ENCODE results near the gene CTXN1.
A peak's percentile ranks its signal among the peaks of the same experiment; 100 is the strongest.

CTXN1 gene

DNA sequence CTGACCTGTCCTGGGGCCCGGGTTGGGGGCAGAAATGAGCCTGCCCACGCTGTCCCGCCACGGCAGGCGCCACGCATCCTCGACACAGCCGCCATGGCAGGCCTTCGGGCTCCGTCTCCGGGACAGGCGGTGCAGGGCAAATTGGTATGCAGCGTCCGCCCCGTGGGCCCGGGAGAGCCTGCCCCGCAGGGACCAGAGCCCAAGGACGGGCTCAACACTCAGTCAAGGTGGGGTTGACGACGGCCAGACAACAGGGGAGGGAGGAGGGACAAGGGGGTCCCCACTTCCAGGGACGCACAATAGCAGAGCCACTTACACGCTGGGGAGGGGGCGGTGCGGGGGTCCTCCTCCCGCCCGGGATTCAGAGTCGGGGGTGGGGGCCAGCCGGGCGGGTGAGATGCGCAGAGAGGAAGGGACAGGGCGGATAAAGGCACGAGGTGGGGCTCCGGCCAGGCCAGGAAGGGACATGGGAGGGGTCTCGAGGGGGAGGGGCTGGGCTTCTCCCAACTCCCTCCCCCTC lies 1.2 kb downstream of the CTXN1 start:
- no peaks in the 10 kb centered on the region for H3K36me3 ChIP-seq (ENCODE audit: insufficient read depth, low read length)
- peak overlapping the region; percentile 74 for H3K4me3 ChIP-seq (ENCODE audit: low read depth, low read length)
- H3K4me1 ChIP-seq (ENCODE audit: control insufficient read depth, insufficient read depth, low read length, unreplicated experiment) = peaks cover 31% of the 10 kb centered on the region
- H3K27me3 ChIP-seq (ENCODE audit: insufficient read depth, low read length) = no peaks in the 10 kb centered on the region
- peaks cover 9% of the 10 kb centered on the region for H3K79me2 ChIP-seq (ENCODE audit: control insufficient read depth, insufficient read depth, low read length, unreplicated experiment)
- H3K27ac ChIP-seq (ENCODE audit: low read depth, low read length) = no peak overlapping the region
- H2AFZ ChIP-seq (ENCODE audit: low read length, unreplicated experiment) = no peak overlapping the region

DNA sequence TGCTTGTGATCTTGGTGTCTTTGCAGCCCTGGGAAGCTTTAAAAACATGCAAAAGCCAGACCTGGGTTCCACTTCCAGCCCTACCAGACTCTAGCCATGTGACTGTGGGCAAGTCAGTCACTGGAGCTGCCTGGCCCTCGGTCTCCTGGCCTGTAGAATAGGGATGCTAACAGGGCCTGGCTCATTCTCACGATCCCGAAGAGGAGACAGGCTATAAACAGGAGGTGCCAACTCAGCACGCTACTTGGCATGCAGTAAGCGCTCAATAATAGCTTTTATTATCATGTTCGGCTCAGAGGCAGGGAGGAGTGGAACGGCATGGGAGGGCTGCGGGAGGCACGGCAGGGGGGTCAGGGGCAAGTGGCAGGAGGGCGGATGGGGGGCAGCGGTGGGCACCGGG lies 1.7 kb downstream of the CTXN1 start:
- peaks cover 28% of the 10 kb centered on the region for H3K4me1 ChIP-seq (ENCODE audit: control insufficient read depth, insufficient read depth, low read length, unreplicated experiment)
- H3K27me3 ChIP-seq (ENCODE audit: insufficient read depth, low read length) = no peaks in the 10 kb centered on the region
- H3K4me3 ChIP-seq (ENCODE audit: low read depth, low read length) = no peak overlapping the region
- H2AFZ ChIP-seq (ENCODE audit: low read length, unreplicated experiment) = no peak overlapping the region
- H3K36me3 ChIP-seq (ENCODE audit: insufficient read depth, low read length) = no peaks in the 10 kb centered on the region
- no peak overlapping the region for H3K27ac ChIP-seq (ENCODE audit: low read depth, low read length)
- H3K79me2 ChIP-seq (ENCODE audit: control insufficient read depth, insufficient read depth, low read length, unreplicated experiment) = peaks cover 9% of the 10 kb centered on the region

DNA sequence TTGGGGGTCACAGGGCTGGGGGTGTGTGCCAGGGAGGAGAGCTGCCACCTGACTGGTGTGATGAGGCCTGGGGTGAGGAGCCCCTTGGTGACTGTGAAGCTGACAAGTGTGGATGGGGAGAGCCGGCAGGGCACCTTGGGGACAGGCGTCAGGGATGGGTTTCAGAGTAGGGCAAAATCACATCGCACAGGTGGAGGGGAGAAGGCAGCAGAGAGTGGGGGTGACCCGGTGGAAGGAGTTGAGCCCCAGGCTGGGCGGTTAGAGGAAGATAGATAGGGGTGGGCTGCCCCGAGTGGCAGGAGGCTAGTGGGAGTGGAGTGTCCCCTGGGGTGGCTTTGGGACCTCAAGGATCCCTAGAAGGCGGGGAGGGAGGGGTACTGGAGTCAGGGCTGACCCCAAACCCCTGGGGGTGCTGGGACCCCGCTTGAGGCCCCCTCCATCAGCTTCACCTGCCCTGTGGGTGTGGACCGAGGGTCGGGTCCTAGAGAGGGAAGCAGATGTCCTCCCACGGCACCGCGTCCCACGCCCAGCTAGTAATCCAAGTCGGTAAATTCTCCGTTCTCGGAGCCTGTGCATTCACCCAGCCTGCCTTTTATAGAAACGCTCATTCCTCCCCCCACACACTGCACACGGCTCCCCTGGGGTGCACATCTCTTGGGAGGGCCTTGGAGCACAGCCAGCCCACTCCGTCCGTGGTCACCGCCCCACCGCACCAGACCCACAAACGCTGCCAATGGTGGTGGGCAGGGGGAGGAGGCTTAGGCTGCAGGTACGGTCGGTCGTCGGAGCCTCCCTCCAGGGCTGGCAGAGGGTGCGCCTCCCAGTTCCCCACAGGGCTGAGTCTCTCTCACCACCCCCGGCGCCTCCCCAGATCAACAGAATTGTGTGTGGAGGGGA lies 2.4 kb downstream of the CTXN1 start:
- no peaks in the 10 kb centered on the region for H3K27me3 ChIP-seq (ENCODE audit: insufficient read depth, low read length)
- no peak overlapping the region for H3K4me3 ChIP-seq (ENCODE audit: low read depth, low read length)
- peaks cover 9% of the 10 kb centered on the region for H3K79me2 ChIP-seq (ENCODE audit: control insufficient read depth, insufficient read depth, low read length, unreplicated experiment)
- H2AFZ ChIP-seq (ENCODE audit: low read length, unreplicated experiment) = no peak overlapping the region
- H3K27ac ChIP-seq (ENCODE audit: low read depth, low read length) = no peak overlapping the region
- peaks cover 23% of the 10 kb centered on the region for H3K4me1 ChIP-seq (ENCODE audit: control insufficient read depth, insufficient read depth, low read length, unreplicated experiment)
- no peaks in the 10 kb centered on the region for H3K36me3 ChIP-seq (ENCODE audit: insufficient read depth, low read length)

DNA sequence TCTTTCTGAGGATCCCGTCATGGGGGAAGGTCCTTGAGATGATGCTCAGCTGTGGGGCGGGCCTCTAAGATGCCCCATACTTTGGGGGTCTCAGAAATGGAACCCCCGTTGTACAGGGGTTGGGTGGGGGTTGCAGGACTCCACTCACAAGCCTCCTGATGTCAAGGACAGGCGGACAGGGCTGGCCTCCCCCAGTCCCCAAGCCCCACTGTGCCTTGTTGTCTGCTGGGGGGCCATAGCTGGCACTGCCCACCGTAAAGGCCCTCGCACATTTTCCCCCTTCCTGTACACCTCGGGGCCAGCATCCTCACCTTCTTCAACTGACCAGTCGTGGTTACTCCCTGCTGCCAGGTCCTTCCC lies 3.1 kb downstream of the CTXN1 start:
- Histone ChIP-seq H2AFZ (ENCODE audit: low read length, unreplicated experiment) (no peak overlapping the region), H3K4me3 (ENCODE audit: low read depth, low read length) (no peak overlapping the region), H3K36me3 (ENCODE audit: insufficient read depth, low read length) (no peaks in the 10 kb centered on the region), H3K79me2 (ENCODE audit: control insufficient read depth, insufficient read depth, low read length, unreplicated experiment) (peaks cover 9% of the 10 kb centered on the region), H3K27me3 (ENCODE audit: insufficient read depth, low read length) (no peaks in the 10 kb centered on the region), H3K27ac (ENCODE audit: low read depth, low read length) (no peak overlapping the region), H3K4me1 (ENCODE audit: control insufficient read depth, insufficient read depth, low read length, unreplicated experiment) (peaks cover 15% of the 10 kb centered on the region)

DNA sequence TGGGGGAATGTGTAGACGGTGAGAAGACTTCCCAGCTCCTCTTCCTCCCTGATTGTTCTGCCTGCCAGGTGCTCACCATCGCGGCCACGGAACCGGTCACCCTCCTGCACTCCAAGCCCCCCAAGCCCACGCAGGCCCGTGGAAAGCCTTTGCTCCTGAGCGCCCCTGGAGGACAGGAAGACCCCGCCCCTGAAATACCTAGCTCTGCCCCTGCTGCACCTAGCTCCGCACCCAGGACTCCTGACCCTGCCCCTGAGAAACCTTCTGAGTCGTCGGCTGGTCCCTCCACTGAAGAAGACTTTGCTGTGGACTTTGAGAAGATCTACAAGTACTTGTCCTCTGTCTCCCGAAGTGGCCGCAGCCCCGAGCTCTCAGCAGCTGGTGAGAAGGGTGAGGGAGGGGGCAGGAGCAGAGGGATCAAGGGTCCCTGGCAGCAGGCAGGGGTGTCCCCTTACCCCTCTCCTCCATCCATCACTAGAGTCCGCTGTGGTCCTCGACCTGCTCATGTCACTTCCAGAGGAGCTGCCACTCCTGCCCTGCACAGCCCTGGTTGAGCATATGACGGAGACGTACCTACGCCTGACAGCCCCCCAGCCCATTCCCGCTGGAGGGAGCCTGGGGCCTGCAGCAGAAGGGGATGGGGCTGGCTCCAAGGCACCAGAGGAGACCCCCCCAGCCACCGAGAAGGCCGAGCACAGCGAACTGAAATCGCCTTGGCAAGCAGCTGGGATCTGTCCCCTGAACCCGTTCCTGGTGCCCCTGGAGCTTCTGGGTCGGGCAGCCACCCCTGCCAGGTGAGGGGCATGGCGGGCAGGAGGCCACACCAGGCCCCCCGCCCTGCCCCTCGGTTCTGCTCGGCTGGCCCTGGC lies 3.7 kb downstream of the CTXN1 start:
- Histone ChIP-seq H3K79me2 (ENCODE audit: control insufficient read depth, insufficient read depth, low read length, unreplicated experiment) (peaks cover 9% of the 10 kb centered on the region), H3K4me3 (ENCODE audit: low read depth, low read length) (peak overlapping the region; percentile 85), H2AFZ (ENCODE audit: low read length, unreplicated experiment) (no peak overlapping the region), H3K27ac (ENCODE audit: low read depth, low read length) (no peak overlapping the region), H3K36me3 (ENCODE audit: insufficient read depth, low read length) (no peaks in the 10 kb centered on the region), H3K27me3 (ENCODE audit: insufficient read depth, low read length) (no peaks in the 10 kb centered on the region), H3K4me1 (ENCODE audit: control insufficient read depth, insufficient read depth, low read length, unreplicated experiment) (peaks cover 14% of the 10 kb centered on the region)

DNA sequence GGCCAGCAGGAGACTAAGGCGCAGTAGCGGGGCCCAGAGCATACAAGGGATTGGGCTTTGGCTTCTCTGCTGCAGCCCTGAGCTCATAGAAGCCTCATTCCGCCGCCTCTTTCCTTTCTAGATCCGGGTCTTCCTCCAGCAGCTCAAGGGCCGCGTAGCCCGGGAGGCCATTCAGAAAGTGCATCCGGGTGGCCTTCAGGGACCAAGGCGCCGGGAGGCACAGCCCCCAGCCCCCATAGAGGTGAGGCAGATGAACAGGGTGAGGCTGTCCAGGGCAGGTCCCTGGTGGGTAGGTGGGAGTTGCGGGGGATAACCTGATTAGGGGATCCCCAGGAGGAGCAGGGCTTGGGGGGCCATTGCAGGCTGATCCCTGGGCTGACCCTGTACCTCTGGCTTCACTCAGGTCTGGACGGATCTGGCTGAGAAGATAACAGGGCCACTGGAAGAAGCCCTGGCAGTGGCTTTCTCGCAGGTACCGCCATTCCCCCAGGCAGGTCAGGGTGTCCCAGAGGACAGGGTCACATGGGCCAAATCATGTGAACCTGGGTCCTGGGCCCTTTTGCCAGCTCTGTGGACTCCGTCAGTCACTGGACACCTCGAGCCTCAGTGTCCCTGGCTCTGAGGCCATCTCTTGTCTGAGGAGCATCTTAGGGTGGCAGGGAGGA lies 4.5 kb downstream of the CTXN1 start:
- peak overlapping the region; percentile 38 for H2AFZ ChIP-seq (ENCODE audit: low read length, unreplicated experiment)
- peaks cover 14% of the 10 kb centered on the region for H3K4me1 ChIP-seq (ENCODE audit: control insufficient read depth, insufficient read depth, low read length, unreplicated experiment)
- peak overlapping the region; percentile 85 for H3K27ac ChIP-seq (ENCODE audit: low read depth, low read length)
- H3K36me3 ChIP-seq (ENCODE audit: insufficient read depth, low read length) = no peaks in the 10 kb centered on the region
- H3K79me2 ChIP-seq (ENCODE audit: control insufficient read depth, insufficient read depth, low read length, unreplicated experiment) = peaks cover 9% of the 10 kb centered on the region
- H3K27me3 ChIP-seq (ENCODE audit: insufficient read depth, low read length) = no peaks in the 10 kb centered on the region
- peak overlapping the region; percentile 85 for H3K4me3 ChIP-seq (ENCODE audit: low read depth, low read length)

DNA sequence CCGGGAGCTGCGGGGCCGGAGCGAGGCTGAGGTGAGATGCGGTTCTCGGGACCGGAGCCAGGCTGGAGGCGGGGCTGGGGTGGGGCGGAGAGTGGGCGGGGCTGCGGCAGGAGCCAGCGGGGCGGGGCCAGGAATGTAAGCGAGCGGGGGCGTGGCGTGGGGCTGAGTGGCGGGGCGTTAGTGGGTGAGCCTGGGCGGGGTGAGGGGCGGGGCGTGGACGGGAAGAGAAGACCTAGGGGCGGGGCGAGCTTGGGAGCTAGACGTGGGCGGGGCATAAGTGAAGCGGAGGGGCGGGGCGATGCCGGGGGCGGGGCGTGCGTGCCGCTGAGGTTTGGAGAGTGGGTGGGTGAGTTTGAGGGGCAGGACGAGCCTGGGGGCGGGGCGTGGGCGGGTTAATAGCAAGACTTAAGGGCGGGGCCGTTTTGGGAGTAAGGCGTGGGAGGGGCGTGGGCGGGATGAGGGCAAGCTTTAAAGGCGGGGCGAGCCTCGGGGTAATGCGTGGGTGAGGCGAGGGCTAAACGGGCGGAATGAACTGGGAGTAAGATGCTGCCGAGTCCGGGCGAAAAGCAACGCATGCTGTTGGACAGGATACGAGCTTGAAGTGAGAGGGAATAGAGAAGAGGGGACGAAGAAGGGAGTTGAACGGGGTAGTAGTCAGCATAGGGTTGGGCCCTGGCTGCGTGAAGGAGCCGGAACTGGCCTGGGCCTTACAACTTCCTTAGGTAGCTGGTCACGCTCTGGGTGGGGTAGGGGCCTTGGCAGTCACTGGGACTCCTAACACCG lies 5.2 kb downstream of the CTXN1 start:
- H3K4me1 ChIP-seq (ENCODE audit: control insufficient read depth, insufficient read depth, low read length, unreplicated experiment) = peaks cover 14% of the 10 kb centered on the region
- peaks cover 9% of the 10 kb centered on the region for H3K79me2 ChIP-seq (ENCODE audit: control insufficient read depth, insufficient read depth, low read length, unreplicated experiment)
- no peaks in the 10 kb centered on the region for H3K27me3 ChIP-seq (ENCODE audit: insufficient read depth, low read length)
- H3K27ac ChIP-seq (ENCODE audit: low read depth, low read length) = peak overlapping the region; percentile 85
- peak overlapping the region; percentile 38 for H2AFZ ChIP-seq (ENCODE audit: low read length, unreplicated experiment)
- H3K4me3 ChIP-seq (ENCODE audit: low read depth, low read length) = peak overlapping the region; percentile 95
- H3K36me3 ChIP-seq (ENCODE audit: insufficient read depth, low read length) = no peaks in the 10 kb centered on the region

DNA sequence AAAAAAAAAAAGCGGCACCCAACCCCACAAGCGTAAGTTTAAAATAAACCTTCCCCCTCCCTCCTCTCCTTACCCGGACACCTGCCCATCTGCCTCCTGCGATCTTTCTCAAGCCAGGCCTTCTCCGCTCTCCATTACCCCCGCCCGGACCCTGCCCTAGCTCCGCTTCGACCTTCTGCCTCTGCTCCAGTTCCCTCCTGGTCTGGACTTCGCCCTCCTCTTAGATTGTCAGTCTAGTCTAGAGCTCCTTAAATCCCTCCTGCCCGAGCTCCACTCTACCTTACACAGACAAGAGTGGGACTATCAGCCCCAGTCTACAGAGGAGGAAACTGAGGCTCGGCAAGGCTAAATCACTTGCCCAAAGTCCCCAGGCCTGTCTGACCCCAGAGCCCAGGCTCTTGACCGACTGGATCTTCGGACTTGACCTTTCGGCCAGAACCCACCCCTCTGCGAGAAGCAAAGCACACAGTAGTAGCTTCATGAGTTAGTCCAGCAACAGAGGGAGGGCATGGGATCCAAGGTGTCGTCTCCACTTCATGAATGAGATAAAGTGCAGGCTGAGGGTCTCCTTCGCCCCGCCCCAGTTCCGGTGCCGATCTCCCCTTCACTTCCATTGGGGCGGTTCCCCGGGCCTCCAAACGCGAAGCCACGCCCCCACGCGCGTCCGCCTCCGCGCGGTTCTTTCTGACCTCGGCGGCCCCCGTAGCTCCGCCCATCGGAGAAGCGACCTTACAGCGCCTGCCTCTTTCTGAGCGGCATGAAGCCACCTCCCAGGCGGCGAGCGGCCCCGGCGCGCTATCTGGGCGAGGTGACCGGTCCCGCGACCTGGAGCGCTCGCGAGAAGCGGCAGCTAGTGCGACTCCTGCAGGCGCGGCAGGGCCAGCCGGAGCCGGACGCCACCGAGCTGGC lies 6.1 kb downstream of the CTXN1 start, which contains the start of gene SNAPC2:
SNAPC2 (plus strand) TSS at position 729 of the 909 bp plus-strand sequence; CDS start at position 758, 29 bp downstream.
- Histone ChIP-seq H3K27me3 (ENCODE audit: insufficient read depth, low read length) (no peaks in the 10 kb centered on the region), H2AFZ (ENCODE audit: low read length, unreplicated experiment) (peak within 1 kb of the TSS; percentile 38), H3K4me1 (ENCODE audit: control insufficient read depth, insufficient read depth, low read length, unreplicated experiment) (peaks cover 14% of the 10 kb centered on the region)

More for the DNA sequence above, 6.1 kb downstream of the CTXN1 start, which contains the start of gene SNAPC2:
- Histone ChIP-seq H3K36me3 (ENCODE audit: insufficient read depth, low read length) (no peaks in the 10 kb centered on the region), H3K4me3 (ENCODE audit: low read depth, low read length) (peak within 1 kb of the TSS; percentile 95), H3K27ac (ENCODE audit: low read depth, low read length) (peak within 1 kb of the TSS; percentile 85), H3K79me2 (ENCODE audit: control insufficient read depth, insufficient read depth, low read length, unreplicated experiment) (peaks cover 9% of the 10 kb centered on the region)

All from ACC112 (cell line).